ENCODE results near the gene BEST4.
"Not testable (repeated sequence)": the region's sequence is repeated elsewhere in the genome, so short reads cannot be mapped to it uniquely, and the experiment has no call there.

GRCh38 chr1:44797886-44798285 lies 9.9 kb upstream of the BEST4 start:
- not testable (repeated sequence) for TF ChIP-seq CTCF (conservative IDR thresholded peaks at IDR 0.05; ENCODE audit: low read length); EZH2phosphoT487 (IDR thresholded peaks at IDR 0.05; ENCODE audit: borderline replicate concordance, low read depth, low read length)
